Esophagus muscularis mucosa (tissue), 4 donors: ENCODE results near the gene PIWIL1. TPM values are rescaled to one million over a fixed set of nuclear protein-coding genes. Genes with fewer than 3 reads are reported as not detected.

Experiments used
- DNase-seq: peaks from one replicate; pipeline ENCODE4 v3.0.0-alpha.2; 2017; ENCODE audit errors: extremely low spot score
- H3K27ac ChIP-seq, 4 donors: fragments of 200-600 bp; sonication (generic); replicated peaks in 1 of 4; 1 replicate in 3 of 4; 2 replicates in 1 of 4; pipeline ENCODE4 v1.5.1; 2016 to 2019; ENCODE audit warnings: mild to moderate bottlenecking in 1 of 4
- H3K27me3 ChIP-seq, 4 donors: fragments of 200-600 bp; sonication (generic); one replicate each; pipeline versions ENCODE4 v1.5.1 to v1.6.0; 2016 to 2019
- H3K36me3 ChIP-seq, 4 donors: fragments of 200-600 bp; sonication (generic); one replicate each; pipeline ENCODE4 v1.5.1; 2016 to 2019
- H3K4me1 ChIP-seq, 4 donors: fragments of 200-600 bp; sonication (generic); one replicate each; pipeline ENCODE4 v1.5.1; 2016 to 2019
- H3K4me3 ChIP-seq, 4 donors: fragments of 200-600 bp; sonication (generic); 1 replicate in 2 of 4; 2 replicates in 2 of 4; pipeline ENCODE4 v1.5.1; 2016 to 2019; ENCODE audit warnings: mild to moderate bottlenecking in 4 of 4, moderate library complexity in 1 of 4
- H3K9me3 ChIP-seq, 4 donors: fragments of 200-600 bp; sonication (generic); 1 replicate in 3 of 4; 2 replicates in 1 of 4; pipeline ENCODE4 v1.5.1; 2016 to 2019
- EP300 ChIP-seq: sonication (generic); formaldehyde crosslinking; IDR thresholded peaks from one replicate; pipeline ENCODE4 v1.6.1; 2017; ENCODE audit warnings: antibody characterized with exemption
- POLR2A ChIP-seq: fragments of 450-650 bp; IDR thresholded peaks from one replicate; pipeline ENCODE4 v1.6.1; 2017; ENCODE audit warnings: antibody characterized with exemption, moderate library complexity, mild to moderate bottlenecking, low read depth
- POLR2AphosphoS5 ChIP-seq, 2 donors: sonication (generic); formaldehyde crosslinking; IDR thresholded peaks; one replicate each; pipeline ENCODE4 v1.6.1; 2017; ENCODE audit warnings: antibody characterized with exemption in 2 of 2
- WGBS: methylation state at CpG from one replicate; pipeline ENCODE4 v1.1.5; 2018; 5-methylcytosine and 5-hydroxymethylcytosine counted together
- intact Hi-C: fragments of 100-400 bp; cut with DNase I; formaldehyde crosslinking; loops from one replicate; pipeline ENCODE4 v1.15.1; 2023
- total RNA-seq, 4 donors: library from RNA; depleted of rRNA; stranded (reverse); fragments of >200 nt; gene quantifications; one replicate each; pipeline versions ENCODE4 v1.1.0 to v1.2.1, GENCODE V29; 2016
- TF ChIP-seq, protein P1 (sequence below), 3 experiments: fragments of 200-600 bp in 2 of 3; fragments of 450-650 bp in 1 of 3; sonication (generic) in 2 of 3; IDR thresholded peaks; one replicate each; pipeline ENCODE4 v1.5.1; 2017 to 2019; ENCODE audit warnings: antibody characterized with exemption in 3 of 3, mild to moderate bottlenecking in 2 of 3, moderate library complexity in 1 of 3

The PIWIL1 gene
- total RNA-seq, 4 donors from 2014 or later, result under 0.01 TPM; not detected in 3

DNA sequence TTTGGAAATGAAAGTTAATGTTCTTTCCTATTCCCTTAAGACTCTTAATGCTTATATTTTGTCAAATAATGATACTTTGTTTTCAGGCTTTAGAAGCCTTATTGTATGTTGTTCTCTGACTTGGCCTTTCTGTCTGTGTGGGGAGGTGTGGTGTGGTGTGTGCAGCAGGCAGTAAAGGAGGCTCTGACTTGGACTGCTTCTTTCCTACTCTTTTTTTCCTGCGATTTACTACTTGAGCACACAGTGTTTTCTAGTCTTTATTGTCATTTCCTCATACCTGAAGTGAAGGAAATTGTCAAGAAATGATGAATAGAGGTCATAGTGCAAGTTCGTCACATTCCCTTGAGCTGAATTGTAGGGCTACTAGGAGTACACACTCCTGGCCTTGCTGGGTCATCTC is 26.9 kb downstream of the PIWIL1 start:
- H3K4me3 ChIP-seq, result no peak overlapping the region
- H3K27me3 ChIP-seq, result peaks cover 0 to 19% (median 0%) of the 10 kb centered on the region in 4 donors
- H3K36me3 ChIP-seq, result no peaks in the 10 kb centered on the region
- H3K4me1 ChIP-seq, result no peaks in the 10 kb centered on the region
- intact Hi-C loops, result no loop called here
- TF ChIP-seq, protein P1, sequence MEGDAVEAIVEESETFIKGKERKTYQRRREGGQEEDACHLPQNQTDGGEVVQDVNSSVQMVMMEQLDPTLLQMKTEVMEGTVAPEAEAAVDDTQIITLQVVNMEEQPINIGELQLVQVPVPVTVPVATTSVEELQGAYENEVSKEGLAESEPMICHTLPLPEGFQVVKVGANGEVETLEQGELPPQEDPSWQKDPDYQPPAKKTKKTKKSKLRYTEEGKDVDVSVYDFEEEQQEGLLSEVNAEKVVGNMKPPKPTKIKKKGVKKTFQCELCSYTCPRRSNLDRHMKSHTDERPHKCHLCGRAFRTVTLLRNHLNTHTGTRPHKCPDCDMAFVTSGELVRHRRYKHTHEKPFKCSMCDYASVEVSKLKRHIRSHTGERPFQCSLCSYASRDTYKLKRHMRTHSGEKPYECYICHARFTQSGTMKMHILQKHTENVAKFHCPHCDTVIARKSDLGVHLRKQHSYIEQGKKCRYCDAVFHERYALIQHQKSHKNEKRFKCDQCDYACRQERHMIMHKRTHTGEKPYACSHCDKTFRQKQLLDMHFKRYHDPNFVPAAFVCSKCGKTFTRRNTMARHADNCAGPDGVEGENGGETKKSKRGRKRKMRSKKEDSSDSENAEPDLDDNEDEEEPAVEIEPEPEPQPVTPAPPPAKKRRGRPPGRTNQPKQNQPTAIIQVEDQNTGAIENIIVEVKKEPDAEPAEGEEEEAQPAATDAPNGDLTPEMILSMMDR (IDR thresholded peaks at IDR 0.05), result no peak
- TF ChIP-seq EP300 (no peak), POLR2A (no peak), POLR2AphosphoS5 (IDR thresholded peaks at IDR 0.05) (no peak)
- H3K27ac ChIP-seq, result no peak overlapping the region
- H3K9me3 ChIP-seq, result no peaks in the 10 kb centered on the region
- DNase-seq, result no peak
- WGBS, result 70% methylated on average over 2 of the region's 2 CpGs

DNA sequence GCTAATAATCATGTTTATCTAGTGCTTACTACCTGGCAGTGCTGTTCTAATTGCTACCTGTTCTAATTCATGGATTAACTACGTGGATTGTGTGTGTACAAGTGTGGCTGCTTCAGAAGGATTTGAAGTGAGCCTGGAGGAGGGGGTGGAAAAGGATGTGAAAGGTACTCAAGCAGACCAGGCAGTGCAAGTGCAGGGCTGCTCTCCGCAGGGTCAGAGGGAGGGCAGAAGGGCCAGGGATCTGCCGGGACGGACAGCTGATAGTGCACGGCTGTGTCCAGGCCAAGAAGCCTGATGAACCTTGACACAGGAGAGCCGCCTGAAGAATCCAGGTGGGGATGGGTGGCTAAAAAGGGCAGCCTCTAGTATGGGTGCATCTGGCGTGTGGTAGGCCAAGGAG is 28.5 kb downstream of the PIWIL1 start:
- Histone ChIP-seq H3K4me1 (no peaks in the 10 kb centered on the region), H3K27me3 (peaks cover 0 to 14% (median 0%) of the 10 kb centered on the region in 4 donors), H3K27ac (no peak overlapping the region), H3K9me3 (no peaks in the 10 kb centered on the region), H3K4me3 (no peak overlapping the region), H3K36me3 (no peaks in the 10 kb centered on the region)
- intact Hi-C loops, result no loop called here
- TF ChIP-seq POLR2A (no peak), EP300 (no peak), POLR2AphosphoS5 (IDR thresholded peaks at IDR 0.05) (no peak)
- TF ChIP-seq, protein P1 (IDR thresholded peaks at IDR 0.05), result no peak
- 53% methylated on average over 7 of the region's 7 CpGs for WGBS
- DNase-seq, result no peak

DNA sequence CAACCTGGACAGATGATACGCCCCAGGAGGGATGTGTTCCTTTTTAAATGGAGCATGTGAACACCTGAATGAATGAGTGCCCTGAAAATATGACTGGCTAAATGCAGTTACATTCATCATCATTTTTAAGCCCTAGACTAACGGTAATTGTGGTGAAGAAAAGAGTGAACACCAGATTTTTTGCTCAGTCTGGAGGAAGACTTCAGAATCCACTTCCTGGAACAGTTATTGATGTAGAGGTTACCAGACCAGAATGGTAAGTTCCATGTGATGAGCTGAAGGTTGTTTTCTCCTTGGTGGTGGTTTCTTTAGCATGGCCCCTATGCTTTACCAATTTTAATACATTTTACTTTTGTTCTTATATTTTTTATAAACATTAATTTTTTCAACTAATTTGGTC is 29.3 kb downstream of the PIWIL1 start:
- H3K4me3 ChIP-seq, result no peak overlapping the region
- 78% methylated on average over 2 of the region's 2 CpGs for WGBS
- TF ChIP-seq EP300 (no peak), POLR2AphosphoS5 (IDR thresholded peaks at IDR 0.05) (no peak), POLR2A (no peak)
- TF ChIP-seq, protein P1 (IDR thresholded peaks at IDR 0.05), result no peak
- DNase-seq, result no peak
- intact Hi-C loops, result no loop called here
- no peak overlapping the region for H3K27ac ChIP-seq
- H3K9me3 ChIP-seq, result no peaks in the 10 kb centered on the region
- no peaks in the 10 kb centered on the region for H3K4me1 ChIP-seq
- H3K36me3 ChIP-seq, result no peaks in the 10 kb centered on the region
- peaks cover 0 to 14% (median 0%) of the 10 kb centered on the region in 4 donors for H3K27me3 ChIP-seq

DNA sequence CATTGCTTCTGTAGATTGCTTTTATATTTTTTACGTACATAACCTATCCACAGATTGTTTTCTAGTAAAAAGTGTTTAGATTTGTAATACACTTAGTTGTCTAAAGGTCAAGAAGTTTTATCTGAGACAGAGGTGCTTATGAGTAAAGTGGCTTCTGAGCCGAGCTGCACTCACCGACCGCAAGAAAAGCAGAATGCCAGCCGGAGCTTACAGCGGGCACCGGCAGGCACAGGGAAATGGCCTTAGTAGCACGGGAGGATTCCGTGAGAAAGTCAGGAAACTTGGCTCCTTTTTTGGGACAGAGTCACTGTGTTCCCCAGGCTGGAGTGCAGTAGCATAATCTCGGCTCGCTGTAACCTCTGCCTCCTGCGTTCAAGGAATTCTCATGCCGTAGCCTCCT is 29.8 kb downstream of the PIWIL1 start:
- WGBS, result 92% methylated on average over 13 of the region's 13 CpGs
- Histone ChIP-seq H3K9me3 (no peaks in the 10 kb centered on the region), H3K27me3 (peaks cover 0 to 14% (median 0%) of the 10 kb centered on the region in 4 donors), H3K4me3 (no peak overlapping the region), H3K4me1 (no peaks in the 10 kb centered on the region), H3K27ac (no peak overlapping the region), H3K36me3 (no peaks in the 10 kb centered on the region)
- no peak for DNase-seq
- intact Hi-C loops, result no loop called here
- no peak for TF ChIP-seq POLR2AphosphoS5 (IDR thresholded peaks at IDR 0.05)
- TF ChIP-seq, protein P1 (IDR thresholded peaks at IDR 0.05), result no peak

DNA sequence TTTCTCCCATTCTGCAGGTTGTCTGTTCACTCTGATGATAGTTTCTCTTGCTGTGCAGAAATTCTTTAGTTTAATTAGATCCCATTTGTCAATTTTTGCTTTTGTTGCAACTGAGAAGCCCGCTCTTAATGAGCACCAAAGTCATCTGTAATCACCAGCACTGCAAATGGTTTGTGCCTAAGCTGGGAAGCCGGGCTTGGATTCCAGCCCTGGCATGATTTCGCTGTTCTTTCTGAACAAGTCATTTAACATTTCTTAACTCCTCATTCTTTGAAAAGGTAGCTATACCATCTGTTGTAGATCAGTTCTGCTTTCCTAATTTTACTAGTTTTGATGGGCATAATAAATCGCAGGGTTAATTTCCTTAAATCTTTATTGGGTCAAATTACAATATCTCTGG is 32.1 kb downstream of the PIWIL1 start:
- 64% methylated on average over 4 of the region's 4 CpGs for WGBS
- Histone ChIP-seq H3K4me1 (no peaks in the 10 kb centered on the region), H3K36me3 (no peaks in the 10 kb centered on the region), H3K4me3 (no peak overlapping the region), H3K27me3 (peaks cover 0 to 31% (median 0%) of the 10 kb centered on the region in 4 donors), H3K27ac (no peak overlapping the region), H3K9me3 (no peaks in the 10 kb centered on the region)
- intact Hi-C loops, result no loop called here
- no peak for DNase-seq
- TF ChIP-seq POLR2A (no peak), EP300 (no peak), POLR2AphosphoS5 (IDR thresholded peaks at IDR 0.05) (no peak)
- TF ChIP-seq, protein P1 (IDR thresholded peaks at IDR 0.05), result no peak
